ENCODE data around the gene CFAP20DC. TPM values are rescaled to one million over a fixed set of nuclear protein-coding genes. Genes with fewer than 3 reads are reported as not detected.
"Not testable (repeated sequence)": the region's sequence is repeated elsewhere in the genome, so short reads cannot be mapped to it uniquely, and the experiment has no call there.

Gene CFAP20DC
- total RNA-seq, 1 experiment from 2014 or later, result 4.7 TPM

DNA sequence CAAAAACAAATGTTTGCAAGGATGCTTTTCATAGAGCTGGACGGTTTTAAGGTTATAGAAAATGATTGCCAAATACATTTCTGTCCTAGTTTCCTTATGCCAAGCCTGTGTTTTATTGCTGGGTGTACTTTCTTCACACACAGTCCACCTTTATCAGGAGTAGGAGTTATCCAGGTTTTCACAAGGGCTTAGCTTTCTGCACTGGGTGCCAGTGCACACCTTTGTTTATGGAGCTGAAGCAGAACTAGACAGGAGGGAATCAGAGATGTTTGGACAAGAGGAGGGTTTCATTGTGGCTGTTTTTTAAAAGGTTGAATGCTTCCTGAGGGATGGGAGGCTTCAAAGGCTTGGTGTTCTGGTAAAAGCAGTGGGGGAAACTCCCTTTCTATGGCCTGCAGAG is 353.7 kb downstream of the CFAP20DC start:
- no peak for DNase-seq
- Histone ChIP-seq H3K4me3 (ENCODE audit: insufficient read depth, low read depth, low read length) (no peak overlapping the region), H3K27me3 (ENCODE audit: control insufficient read depth, insufficient read depth, low read length) (no peaks in the 10 kb centered on the region), H3K36me3 (replicated peaks; ENCODE audit: control insufficient read depth, insufficient read depth, low read length) (no peaks in the 10 kb centered on the region)

DNA sequence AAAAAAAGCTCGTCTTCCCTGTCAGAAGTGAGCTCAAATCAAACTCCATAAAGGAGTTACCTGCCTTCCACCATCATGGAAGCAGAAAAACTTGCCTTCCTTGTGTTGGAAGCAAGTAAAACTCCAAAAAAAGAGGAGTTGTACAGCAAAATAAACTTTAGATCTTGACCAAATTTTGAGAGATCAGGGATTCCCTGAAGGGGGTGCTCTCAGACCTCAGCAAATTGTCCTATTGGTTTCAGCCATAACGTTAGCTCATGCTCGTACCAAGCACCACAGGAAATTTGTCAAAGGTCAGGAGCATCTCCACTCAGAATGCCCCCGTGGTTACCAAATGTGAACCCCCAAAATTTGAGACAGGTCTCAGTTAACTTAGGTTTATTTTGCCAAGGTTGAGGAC is 354.5 kb downstream of the CFAP20DC start:
- not testable (repeated sequence) for DNase-seq; H3K36me3 ChIP-seq (replicated peaks; ENCODE audit: control insufficient read depth, insufficient read depth, low read length); H3K27me3 ChIP-seq (ENCODE audit: control insufficient read depth, insufficient read depth, low read length); H3K4me3 ChIP-seq (ENCODE audit: insufficient read depth, low read depth, low read length)

DNA sequence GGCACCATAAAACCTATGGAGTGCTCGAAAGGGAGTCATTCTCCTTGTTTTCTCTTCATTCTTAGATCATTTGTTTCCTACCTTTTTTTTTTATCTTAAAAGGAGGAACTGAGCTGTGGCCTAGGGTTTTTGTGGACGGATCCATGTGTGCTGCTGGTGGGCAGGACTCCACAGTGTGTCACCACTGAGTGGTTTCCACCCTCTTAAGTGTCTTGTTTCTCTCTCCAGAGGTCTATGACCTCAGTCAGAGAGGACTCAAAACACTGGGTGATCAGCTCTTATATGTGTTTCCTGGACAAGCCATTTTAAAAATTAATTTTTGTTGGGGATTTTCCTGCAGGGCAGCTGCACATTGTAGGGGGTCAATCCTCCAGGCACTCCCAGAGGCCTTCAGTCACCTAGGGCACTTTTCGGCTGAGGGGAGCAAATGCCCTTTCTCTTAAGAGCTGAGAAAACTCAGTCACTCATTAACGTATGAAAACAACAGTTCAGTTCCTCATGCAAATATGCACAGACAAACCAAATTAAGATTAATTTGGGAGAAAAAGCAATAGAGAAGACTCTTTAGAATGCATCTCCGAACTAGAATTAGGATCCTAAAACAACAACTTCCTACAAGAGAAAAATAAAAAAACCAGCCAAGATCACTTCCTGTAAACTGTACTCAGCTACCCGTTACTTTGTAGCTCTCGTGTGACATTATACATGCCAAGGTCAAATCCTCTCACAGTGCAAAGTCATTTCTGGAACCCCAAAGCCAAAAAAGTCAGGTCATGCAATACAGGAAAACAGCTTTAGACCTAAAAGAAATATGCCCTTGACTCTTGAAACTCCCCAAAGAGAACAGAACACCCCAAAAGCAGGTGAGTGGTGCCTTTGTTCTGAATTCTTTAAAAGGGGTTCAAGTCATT is 355.6 kb downstream of the CFAP20DC start:
- DNase-seq, result no peak
- Histone ChIP-seq H3K4me3 (ENCODE audit: insufficient read depth, low read depth, low read length) (no peak overlapping the region), H3K36me3 (replicated peaks; ENCODE audit: control insufficient read depth, insufficient read depth, low read length) (no peaks in the 10 kb centered on the region), H3K27me3 (ENCODE audit: control insufficient read depth, insufficient read depth, low read length) (no peaks in the 10 kb centered on the region)

DNA sequence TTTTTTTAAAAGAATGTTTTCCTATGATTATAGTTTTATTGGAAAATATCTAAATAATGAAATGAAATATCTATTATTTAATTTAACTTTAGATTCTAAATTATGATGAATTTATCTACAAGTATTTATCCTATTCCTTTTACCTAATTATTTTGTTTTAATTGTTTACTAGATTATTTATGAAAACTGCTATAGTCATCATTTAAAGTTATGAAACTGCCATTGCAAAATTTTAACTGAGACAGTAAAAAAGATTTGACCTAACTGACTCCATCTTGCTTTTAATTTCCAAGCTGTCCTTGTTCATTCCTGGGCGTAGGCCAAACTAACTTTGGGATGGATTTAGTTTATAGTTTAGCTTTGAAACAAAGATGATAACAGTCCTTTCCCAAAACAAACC is 357.3 kb downstream of the CFAP20DC start:
- DNase-seq, result no peak
- H3K36me3 ChIP-seq (replicated peaks; ENCODE audit: control insufficient read depth, insufficient read depth, low read length), result no peaks in the 10 kb centered on the region
- no peaks in the 10 kb centered on the region for H3K27me3 ChIP-seq (ENCODE audit: control insufficient read depth, insufficient read depth, low read length)
- no peak overlapping the region for H3K4me3 ChIP-seq (ENCODE audit: insufficient read depth, low read depth, low read length)
